ENCODE results near the gene PELI1.

- TF ChIP-seq CTCF (IDR thresholded peaks at IDR 0.05) (no peak), POLR2A (IDR thresholded peaks at IDR 0.05) (no peak)
These were observed 32.8 kb downstream of the PELI1 start for GRCh38 chr2:64111426-64111825.

All from body of pancreas (tissue), 4 donors.